DMS153 treated with DMSO at 0.1 percent for 48 hours (cell line): ENCODE data around the gene RAC3.
"Not testable (repeated sequence)": the region's sequence is repeated elsewhere in the genome, so short reads cannot be mapped to it uniquely, and the experiment has no call there.

Source experiments
- DNase-seq: peaks from one replicate; lab custom pipeline; 2025; ENCODE audit not compliant: unreplicated experiment; lab: John Stamatoyannopoulos, UW

RAC3 gene

GRCh38 chr17:82037889-82038195 is 6.4 kb downstream of the RAC3 start:
- DNase-seq, result no peak

DNA sequence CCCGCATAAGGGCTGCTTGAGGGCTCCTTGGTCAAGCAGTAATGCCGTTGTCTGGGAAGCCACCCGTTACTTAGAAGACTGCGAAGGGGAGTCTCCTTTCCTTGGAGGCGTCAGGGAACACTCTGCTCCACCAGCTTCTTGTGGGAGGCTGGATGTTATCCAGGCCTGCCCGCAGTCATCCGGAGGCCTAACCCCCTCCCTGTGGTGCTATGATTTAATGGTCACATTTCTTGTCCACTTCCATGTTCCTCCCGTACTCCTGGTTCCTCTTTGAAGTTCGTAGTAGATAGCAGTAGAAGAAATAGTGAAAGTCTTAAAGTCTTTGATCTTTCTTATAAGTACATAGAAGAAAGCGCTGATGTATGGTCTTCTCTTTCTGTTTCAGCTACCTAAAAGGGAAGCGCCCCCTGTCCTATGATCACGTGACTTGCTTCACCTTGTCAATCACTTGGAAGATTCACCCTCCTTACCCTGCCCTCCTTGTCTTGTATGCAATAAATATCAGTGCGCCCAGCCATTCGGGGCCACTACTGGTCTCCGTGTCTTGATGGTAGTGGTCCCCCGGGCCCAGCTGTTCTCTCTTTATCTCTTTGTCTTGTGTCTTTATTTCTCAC is 7.4 kb downstream of the RAC3 start:
- DNase-seq, result not testable (repeated sequence)

- no peak for DNase-seq
Measured at GRCh38 chr17:82039695-82040299, 8.3 kb downstream of the RAC3 start.

- DNase-seq, result no peak
Measured at GRCh38 chr17:82041144-82041814, 9.8 kb downstream of the RAC3 start.

GRCh38 chr17:82042649-82043048 is 11.2 kb downstream of the RAC3 start:
- no peak for DNase-seq

- no peak for DNase-seq
Measured at GRCh38 chr17:82043507-82043906, 12.0 kb downstream of the RAC3 start.

DNA sequence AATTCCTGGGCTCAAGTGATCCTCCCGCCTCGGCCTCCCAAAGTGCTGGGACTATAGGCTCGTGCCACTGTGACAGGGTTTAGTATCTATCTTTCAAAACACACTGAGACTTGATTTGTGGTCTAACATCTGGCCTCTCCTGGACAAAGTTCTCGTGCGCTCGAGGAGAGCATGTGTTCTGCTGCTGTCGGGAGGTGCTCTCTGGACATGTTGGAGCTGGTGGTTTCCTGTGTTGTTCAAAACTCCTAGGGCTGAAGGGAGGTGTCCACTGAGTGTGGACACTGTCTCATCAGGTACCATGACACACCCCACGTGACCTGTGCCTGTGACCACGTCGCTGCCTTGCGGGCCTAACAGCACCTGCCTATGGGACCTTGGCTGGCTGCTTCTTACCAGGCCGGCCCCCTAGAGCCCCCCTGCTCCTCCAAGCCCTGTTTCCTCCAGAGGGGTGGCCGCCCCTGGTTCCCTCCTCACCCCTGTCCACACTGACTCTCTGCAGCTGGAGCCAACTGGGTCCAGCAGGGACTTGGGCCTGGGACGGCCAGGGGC is 14.5 kb downstream of the RAC3 start:
- no peak for DNase-seq

- DNase-seq, result no peak
Measured at GRCh38 chr17:82046903-82047302, 15.4 kb downstream of the RAC3 start.

DNA sequence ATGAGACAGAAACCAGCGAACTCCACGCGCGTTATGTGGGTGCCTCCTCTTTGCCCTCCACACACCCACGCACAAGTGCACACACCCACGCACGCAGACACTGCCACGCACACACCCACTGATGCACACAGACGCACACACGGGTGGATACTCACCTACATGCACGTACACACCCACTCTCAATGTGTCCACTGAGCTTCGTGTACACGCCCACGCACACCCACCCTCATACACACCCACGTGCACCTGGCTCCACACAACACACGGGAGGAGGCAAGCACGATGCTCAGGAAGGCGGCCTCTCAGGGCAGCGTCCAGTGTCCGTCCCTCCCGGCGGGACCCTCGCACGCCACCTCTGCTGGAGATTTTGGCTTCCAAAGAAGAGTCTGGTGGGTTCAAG is 15.9 kb downstream of the RAC3 start:
- DNase-seq, result no peak

DNA sequence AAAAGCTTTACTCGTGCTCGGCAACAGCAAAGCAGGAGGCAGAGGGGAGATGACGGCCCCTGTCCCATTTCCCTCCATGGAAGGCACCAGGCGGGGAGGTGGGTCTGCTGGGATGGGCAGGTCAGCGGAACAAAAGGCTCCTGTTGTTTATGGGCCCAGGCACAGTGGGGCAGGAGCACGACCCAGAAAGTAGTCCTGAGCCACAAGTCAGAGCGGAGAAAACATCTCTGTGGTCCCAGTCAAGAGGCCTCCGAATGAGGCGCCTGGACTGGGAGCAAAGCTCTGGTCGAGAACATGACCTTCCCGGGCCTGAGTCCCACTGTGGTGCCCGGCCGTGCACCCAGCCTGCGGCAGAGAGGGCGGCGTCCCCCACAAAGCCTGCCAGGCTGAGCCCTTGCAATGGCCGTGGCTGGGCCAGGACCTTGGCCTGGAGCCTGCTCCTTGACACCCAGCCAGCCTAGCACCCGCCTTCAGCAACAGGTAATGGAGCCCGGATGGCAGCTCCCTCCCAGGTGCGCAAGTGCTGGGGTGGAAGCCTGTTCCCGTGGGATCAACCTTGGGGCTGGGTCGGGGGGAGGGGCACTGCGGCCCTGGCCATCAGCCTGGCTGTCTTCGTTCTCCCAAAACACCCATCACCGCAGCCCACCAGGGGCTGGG is 16.6 kb downstream of the RAC3 start:
- no peak for DNase-seq

DNA sequence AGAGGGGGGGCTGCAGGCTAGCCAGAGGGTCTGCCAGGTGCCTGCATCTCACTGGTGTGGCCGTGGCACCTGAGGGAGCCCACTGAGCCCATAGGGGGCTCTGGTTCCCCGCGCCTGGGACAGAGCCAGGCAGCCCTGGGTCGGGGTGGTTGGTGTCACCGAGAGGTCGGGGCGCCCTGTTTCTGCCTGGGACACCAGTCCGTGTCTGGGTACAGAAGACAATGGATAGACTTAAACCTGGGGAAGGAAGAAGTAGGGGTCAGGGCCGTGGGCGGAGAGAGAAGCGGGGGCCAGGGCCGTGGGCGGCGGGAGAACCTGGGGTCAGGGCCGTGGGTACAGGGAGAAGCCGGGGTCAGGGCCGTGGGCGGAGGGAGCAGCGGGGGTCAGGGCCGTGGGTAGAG is 17.1 kb downstream of the RAC3 start:
- DNase-seq, result no peak

GRCh38 chr17:82049106-82049505 is 17.6 kb downstream of the RAC3 start:
- DNase-seq, result no peak

GRCh38 chr17:82049521-82049971 is 18.1 kb downstream of the RAC3 start:
- DNase-seq, result no peak

GRCh38 chr17:82050152-82050760 is 18.8 kb downstream of the RAC3 start:
- no peak for DNase-seq

GRCh38 chr17:82050761-82051641 is 19.5 kb downstream of the RAC3 start:
- DNase-seq, result no peak

DNA sequence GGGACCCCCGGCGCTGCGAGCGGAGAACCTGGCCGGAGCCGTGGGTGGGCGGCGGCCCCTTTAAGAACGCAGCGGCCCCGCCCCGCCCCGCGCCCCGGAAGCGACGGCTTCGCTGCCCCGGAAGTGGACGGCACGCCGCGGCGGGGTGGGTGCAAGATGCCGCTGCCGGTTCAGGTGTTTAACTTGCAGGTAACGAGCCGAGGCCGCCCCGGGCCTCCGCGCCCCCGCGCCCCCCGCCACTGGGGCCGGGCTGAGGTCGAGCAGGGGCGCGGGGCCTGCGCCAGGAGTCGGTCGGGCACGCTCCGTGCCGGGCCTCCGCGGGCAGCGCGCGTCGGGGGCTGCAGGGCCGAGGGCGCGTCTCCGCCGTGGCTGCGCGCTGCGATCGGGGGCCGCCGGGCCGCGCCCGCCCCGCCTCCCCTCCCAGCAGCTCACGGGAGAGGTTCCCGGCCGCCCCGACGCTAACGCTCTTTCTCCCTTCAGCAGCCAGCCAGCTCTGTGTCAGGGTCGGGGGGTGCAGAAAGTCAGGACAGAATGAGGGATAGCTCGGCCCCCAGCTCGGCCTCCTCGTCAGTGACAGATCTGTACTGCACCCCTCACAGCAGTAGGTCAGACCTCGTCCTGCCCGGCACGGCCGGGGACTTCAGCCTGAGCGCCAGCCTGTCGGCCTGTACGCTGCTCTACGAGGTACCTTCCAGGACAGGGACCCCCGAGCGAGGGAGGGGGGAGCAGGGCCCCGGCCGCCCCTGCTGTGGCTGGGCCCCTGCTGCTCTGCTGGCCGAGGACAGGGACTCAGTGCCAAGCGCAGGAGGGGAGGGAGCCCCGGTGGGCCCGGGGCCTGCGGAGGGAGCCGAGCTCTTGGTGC is 20.5 kb downstream of the RAC3 start, which contains the start of the genes GPS1 and RFNG:
Gene GPS1 (plus strand): TSS at position 123 of the 862 bp plus-strand sequence. CDS start 34 bp downstream, at position 157.
Gene RFNG (minus strand): TSS at position 36 of the 862 bp plus-strand sequence. CDS start 45 bp downstream, outside the sequence.
- DNase-seq, result peak; percentile 23

DNA sequence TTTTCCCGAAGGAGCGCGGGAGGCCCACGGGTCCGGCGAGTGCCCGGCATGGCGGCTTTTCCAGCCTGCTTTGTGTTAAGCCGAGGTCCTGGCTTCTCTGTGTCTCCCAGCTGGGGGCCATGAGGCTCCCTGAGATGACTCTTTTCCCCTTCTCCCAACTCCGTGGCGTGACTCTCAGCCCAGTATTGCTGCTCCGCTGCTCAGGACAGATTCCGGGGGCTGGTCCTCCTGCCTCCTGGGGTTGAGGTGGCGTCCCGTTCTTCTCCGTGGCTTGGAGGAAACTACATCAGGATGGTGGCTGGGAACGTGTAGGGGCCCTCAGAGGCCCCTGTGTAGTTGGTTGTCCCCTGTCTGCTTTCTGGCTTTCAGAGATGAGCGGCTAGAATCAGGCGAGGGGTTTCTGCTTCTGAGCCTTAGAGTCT is 21.2 kb downstream of the RAC3 start:
- no peak for DNase-seq

GRCh38 chr17:82053130-82053529 is 21.7 kb downstream of the RAC3 start:
- no peak for DNase-seq
